B cell (primary cell): ENCODE measurements around the gene SCRN3.
"Not testable (repeated sequence)": the region's sequence is repeated elsewhere in the genome, so short reads cannot be mapped to it uniquely, and the experiment has no call there.

Experiments used
- CTCF ChIP-seq: fragments of 200-600 bp; IDR thresholded peaks from one replicate; pipeline ENCODE4 v1.8.0; 2022; ENCODE audit warnings: antibody characterized with exemption, mild to moderate bottlenecking
- EZH2 ChIP-seq: IDR thresholded peaks from 2 replicates; pipeline ENCODE4 v1.6.1; 2012; ENCODE audit warnings: borderline replicate concordance, low read depth, mild to moderate bottlenecking, moderate library complexity, low read length; ENCODE audit not compliant: insufficient read depth, poor library complexity, severe bottlenecking

- TF ChIP-seq CTCF, EZH2: not testable (repeated sequence)
Observed at GRCh38 chr2:174410039-174410438, 14.5 kb downstream of the SCRN3 start.
